GM04503 (cell line): Measurements from ENCODE around the gene FGFBP2.

ENCODE experiments used
- DNase-seq: peaks from one replicate; pipeline ENCODE4 v3.0.0-alpha.2; 2012; ENCODE audit warnings: low read depth

FGFBP2 gene

GRCh38 chr4:15968551-15969300, 5.8 kb upstream of the FGFBP2 start:
- no peak for DNase-seq

DNA sequence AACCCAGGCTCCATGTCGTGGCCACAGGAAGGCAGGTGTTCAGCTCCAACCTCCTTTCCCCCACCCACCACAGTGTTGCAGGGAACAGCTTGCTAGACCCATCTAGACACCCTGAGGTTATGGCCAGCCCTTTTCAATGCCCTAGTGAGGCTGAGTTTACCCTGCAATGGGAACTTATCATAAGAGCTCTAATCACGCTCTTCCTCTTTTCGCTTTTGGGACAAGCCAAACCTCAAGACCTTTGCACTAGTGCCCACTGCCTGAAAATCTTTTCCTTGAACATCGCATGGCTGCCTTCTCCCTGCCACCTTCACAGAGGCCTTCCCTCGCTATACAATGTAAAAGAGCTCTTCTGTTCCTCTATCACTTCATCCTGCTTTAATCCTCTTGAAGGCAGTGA, 2.4 kb upstream of the FGFBP2 start:
- no peak for DNase-seq

DNA sequence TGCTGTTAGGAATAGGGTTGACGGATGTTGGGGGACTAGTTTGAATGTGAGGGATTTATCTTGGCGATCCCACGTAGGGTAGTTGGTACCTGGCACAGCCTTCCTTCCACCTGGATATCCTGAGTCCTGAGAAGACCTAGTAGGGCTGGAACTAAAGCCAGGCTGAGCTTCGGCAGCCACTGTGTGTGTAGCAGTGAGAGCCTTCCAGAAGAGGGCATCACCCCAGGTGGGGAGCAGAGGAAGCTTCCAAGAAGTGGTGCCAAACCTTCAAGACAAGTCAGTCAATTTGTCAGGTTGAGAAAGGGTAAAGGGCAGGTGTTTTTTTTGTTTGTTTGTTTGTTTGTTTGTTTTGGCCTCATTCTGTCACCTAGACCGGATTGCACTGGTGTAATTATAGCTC, 1.2 kb upstream of the FGFBP2 start:
- DNase-seq, result no peak

GRCh38 chr4:15963576-15963975, 601 bp upstream of the FGFBP2 start:
- no peak for DNase-seq

DNA sequence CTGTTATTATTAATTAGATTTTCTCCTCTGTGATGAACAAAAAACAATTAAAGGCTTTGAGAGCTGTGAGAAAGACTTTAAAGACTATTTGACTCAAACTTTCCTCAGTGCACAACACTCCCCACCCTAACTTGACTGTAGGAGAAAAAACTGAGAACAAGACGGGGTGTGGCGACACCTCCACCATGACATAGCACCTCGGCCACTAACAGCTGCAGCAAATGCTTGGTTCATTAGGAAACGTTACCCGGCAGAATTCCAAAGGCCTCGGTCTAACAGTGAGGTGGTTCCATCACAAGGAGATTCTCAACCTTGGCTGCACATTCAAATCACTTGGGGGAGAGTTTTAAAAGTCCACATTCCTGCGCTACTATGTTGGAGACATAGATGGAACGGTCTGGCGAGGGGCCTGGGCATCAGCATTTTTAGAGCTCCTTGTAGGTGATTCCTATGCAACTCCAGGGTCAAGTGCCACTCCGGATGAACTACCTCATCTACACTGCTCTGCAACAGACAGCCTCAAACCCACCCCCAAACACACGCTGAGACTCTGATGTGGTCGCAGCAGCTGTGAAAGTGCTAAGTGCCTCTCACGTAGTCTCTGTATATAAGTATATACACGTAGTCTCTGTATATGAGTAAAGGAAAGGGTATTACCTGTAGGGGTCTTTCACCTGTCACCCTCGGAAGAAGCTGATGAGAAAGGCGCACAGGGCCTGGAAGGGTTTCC, 1.0 kb downstream of the FGFBP2 start:
- DNase-seq, result no peak

DNA sequence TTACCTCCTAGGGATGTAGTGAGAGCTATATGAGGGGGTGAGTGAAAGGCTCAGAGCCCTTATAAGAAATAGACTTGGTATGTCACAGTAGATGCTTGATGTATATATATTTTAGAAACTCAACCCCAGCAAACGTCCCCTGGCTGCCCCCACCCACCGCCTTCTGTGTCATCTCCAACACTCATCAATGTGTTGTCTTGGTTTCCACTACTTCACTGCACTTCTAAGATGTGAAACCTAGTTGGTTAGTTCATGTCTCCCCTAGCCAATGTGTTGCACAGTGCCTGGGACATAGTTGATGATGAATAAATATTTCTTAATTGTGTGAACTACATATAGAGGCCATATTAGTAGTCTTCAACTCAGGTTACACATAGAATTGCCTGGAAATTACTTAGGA, 4.4 kb downstream of the FGFBP2 start:
- DNase-seq, result no peak

DNA sequence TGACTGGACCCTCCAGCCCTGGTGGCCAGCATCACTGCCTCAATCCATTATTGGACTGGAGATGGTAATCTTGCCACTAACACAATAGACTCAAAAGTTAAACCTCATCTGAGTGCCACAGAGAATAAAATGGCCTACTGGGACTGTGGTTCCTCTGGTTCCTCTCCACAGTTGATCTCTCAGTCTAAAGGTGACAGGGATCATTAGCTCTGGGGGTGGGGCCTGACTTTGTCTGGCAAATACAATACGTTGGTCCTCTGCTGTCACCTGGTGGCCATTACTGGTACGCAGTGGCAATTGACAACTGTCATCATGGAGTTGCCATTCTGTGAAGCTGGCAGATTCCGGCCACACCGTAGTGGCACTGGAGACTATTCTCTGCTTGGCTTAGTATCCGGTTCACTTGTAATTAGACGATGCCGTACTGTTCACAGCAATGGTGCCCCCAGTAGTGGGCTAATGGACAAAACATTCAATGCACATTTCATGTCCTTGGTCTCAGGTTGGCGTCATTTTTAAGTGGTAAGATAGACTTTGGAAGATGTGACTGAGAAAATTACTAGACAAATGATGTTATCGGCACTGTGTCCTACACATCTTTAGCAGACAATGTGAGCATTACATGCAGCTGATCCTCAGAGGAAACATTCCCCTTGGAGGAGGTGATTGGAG, 6.7 kb downstream of the FGFBP2 start:
- no peak for DNase-seq

DNA sequence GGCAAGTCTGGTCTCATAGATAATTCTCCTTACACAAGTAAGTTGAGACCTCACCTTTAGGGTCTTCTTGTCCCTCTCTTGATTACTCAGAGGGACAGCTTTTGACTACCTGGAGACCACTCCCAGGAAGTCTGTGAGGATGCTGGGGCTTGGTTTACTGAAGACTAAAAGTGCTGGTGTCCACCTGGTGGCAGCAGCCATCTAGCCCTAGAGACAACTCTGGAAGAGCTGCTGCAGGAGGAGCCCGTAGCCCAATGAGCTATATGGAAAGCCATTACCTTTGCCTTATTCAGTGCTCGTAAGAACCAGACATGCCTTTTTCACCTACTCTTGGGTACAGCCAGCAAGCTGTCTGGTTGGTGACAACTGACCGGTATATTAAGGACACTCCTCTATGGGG, 7.3 kb downstream of the FGFBP2 start:
- no peak for DNase-seq

- no peak for DNase-seq
Observed at GRCh38 chr4:15953625-15954024, 9.3 kb downstream of the FGFBP2 start.

- no peak for DNase-seq
Observed at GRCh38 chr4:15951781-15952180, 11.2 kb downstream of the FGFBP2 start.

- no peak for DNase-seq
Observed at GRCh38 chr4:15948826-15949225, 14.1 kb downstream of the FGFBP2 start.

DNA sequence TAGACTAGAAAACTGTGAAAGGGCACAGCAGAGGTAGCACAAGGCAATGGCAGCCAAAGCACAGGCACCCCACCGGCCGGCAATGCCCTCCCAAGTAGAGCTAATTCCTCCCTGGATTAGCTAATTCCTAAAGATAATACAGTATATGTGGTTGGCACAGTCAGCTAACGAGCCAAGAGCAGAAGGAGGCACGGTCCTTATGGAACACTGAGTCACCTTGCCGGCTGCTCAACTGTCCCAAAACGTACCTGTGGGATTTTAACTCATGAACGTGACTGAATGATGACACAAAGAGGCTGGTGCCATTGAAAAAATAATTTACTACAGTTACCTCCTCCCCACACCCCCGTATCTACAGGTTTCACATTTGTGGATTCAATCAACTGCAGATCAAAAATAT, 15.3 kb downstream of the FGFBP2 start:
- DNase-seq, result no peak

- DNase-seq, result no peak
Observed at GRCh38 chr4:15945516-15945915, 17.5 kb downstream of the FGFBP2 start.

DNA sequence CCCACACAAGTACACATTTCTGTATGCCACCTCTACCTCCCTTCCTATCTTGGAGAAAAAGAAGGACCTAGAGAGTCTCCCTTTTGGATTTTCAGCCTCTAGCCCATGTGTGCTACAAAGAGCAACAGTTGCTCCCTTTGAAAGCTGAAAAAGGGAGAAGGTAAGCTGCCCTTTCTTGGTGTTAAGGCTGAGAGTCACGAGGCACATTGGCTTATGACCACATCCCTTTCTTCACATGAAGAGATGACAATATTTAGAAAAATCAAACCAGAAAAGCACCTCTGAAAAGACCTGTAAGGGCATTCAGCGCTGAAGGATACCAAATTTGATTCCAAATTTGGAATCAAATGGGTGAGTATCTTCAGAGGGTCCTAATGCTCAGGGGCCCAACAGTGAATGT, 18.1 kb downstream of the FGFBP2 start:
- DNase-seq, result no peak

GRCh38 chr4:15942283-15942682, 20.7 kb downstream of the FGFBP2 start:
- DNase-seq, result no peak

GRCh38 chr4:15938640-15939039, 24.3 kb downstream of the FGFBP2 start, which contains the start of gene FGFBP1:
TSS of gene FGFBP1 (minus strand) at chr4:15938740. CDS start at chr4:15936632, 2,108 bp downstream.
- DNase-seq, result no peak

- no peak for DNase-seq
Observed at GRCh38 chr4:15938182-15938581, 24.8 kb downstream of the FGFBP2 start.

DNA sequence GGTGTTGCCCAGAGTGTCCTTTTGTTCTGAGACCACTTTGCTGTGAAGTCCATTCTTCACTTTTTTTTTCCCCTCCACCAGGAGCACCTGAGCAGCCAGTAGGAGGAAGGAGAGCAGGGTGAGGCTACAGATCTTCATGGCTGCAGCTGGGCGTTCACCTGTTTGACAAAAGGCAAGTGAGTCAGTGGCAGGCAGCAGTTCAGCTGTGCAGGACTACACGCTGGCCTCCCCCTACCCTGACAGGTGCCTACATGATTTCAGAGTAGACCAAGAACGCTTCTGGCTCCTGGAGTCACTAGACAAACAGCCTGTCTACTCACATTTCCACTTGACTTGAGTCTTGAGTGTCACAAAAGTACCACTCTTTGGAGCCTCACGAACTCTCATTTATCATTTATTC, 26.5 kb downstream of the FGFBP2 start:
- no peak for DNase-seq

- DNase-seq, result no peak
Observed at GRCh38 chr4:15935504-15936402, 27.2 kb downstream of the FGFBP2 start.

DNA sequence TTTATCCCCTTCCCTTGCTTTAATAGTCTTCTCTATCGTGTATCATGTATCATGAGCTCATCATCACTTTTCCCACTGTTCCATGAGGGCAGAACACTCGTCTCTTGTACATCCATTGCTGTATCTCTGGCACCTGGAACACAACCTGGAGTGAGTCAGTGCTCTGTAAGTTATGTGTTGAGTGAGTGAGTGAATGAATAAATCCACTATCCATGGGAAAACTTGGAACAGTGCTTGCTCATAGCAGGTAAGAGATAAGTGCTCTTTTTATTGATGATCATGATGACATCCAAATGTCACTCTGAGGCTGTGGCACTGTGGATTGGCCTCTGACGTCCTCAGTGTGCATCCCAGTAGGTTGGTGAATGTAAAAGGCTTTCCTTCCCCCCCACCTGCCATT, 28.7 kb downstream of the FGFBP2 start:
- no peak for DNase-seq

DNA sequence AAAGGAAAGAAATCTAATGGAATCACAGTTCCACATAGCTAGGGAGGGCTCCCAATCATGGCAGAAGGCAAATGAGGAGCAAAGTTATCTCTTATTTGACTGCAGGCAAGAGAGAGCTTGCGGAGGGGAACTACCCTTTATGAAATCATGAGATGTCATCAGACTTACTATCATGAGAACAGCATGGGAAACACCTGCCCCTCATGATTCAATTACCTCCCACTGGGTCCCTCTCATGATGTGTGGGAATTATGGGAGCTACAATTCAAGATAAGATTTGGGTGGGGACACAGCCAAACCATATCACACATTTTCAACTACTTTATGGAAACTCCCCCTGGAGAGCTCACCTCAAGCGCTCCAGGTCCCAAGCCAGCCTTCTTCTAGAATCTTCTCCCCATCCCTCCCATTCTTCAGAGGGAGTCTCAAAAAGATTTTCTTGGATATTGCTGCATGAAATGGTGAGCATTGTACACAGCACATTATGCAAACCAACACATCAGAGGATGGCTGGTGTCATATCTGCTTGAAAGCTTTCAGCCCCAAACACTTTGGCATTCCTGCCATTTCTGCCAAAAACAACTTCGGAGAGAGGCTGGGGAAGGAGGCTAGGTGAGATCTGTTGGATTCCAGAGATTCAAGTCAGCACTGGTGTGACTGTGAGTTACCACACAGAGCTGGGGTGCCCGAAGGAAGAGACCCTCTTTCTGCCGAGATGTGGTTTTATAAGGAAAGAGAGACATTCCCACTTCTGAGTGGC, 31.3 kb downstream of the FGFBP2 start:
- DNase-seq, result no peak
